Nephron (organoid): ENCODE data around the gene WASF2.
A peak's percentile ranks its signal among the peaks of the same experiment; 100 is the strongest.
"Not testable (repeated sequence)": the region's sequence is repeated elsewhere in the genome, so short reads cannot be mapped to it uniquely, and the experiment has no call there.

ENCODE experiments used
- H3K27ac Mint-ChIP-seq, 3 experiments: 2 replicates each; pipeline ENCODE4 v1.8.0; 2020; ENCODE audit warnings: mixed read lengths in 3 of 3, mild to moderate bottlenecking in 2 of 3, moderate library complexity in 1 of 3
- H3K27me3 Mint-ChIP-seq: 2 replicates; pipeline ENCODE4 v1.8.0; 2021; ENCODE audit warnings: low read depth, mild to moderate bottlenecking, moderate library complexity, mixed read lengths
- H3K36me3 Mint-ChIP-seq: 2 replicates; pipeline ENCODE4 v1.8.0; 2020; ENCODE audit warnings: low read depth, mixed read lengths
- H3K4me1 Mint-ChIP-seq: 2 replicates; pipeline ENCODE4 v1.8.0; 2020; ENCODE audit warnings: mixed read lengths
- H3K4me3 Mint-ChIP-seq, 3 experiments: 2 replicates each; pipeline ENCODE4 v1.8.0; 2020; ENCODE audit warnings: mild to moderate bottlenecking in 3 of 3, mixed read lengths in 3 of 3, moderate library complexity in 2 of 3
- H3K9me3 Mint-ChIP-seq: 2 replicates; pipeline ENCODE4 v1.8.0; 2020; ENCODE audit warnings: mixed read lengths
- CTCF ChIP-seq, 3 experiments: fragments of 200-600 bp; sonication (generic); IDR thresholded peaks; one replicate each; pipeline ENCODE4 v1.5.0; 2021; ENCODE audit warnings: antibody characterized with exemption in 3 of 3; ENCODE audit not compliant: unreplicated experiment in 3 of 3

Gene WASF2

DNA sequence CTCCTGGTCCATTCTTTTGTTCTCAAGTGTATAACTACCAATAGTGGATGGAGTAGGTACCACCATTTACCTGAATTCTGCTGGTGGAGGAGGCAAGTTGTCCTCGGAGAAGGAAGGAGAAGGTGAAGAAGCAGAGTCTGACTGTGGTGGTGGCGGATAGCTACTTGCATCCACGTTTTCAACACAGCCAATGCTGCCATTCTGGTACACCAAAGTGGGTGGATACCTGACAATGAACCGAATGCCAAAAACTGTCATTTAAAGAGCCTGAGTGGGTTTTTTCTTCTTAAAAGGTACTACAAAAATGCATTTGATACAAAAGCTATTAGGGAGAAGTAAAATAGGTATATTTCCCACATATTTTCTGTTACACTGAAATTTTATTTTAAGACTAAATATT, 77.5 kb downstream of the WASF2 start:
- Mint-ChIP-seq H3K27ac (no peak overlapping the region), H3K4me1 (peaks cover 27% of the 10 kb centered on the region), H3K36me3 (peaks cover 85% of the 10 kb centered on the region), H3K9me3 (no peaks in the 10 kb centered on the region), H3K4me3 (no peak overlapping the region), H3K27me3 (no peaks in the 10 kb centered on the region)
- no peak for TF ChIP-seq CTCF (IDR thresholded peaks at IDR 0.05; ENCODE audit: unreplicated experiment in 3 of 3)

DNA sequence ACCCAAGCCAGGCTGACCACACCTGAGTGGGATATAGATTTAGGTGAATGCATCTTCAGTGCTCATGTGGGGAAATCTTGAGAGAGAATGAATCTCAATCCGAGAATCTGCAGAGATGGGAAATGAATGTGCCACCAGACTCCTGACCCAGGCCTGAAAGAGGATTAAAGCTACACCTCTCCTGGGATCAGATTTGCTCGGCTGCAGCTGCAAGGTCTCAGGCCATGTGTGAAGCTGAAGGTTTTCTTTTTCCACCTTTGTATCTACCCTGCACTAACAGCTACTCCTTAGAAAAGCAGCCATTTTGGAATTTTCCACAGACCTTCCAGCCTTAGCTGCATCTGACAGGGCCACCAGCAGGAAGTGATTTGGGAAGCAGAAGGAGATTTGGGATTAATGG, 79.3 kb downstream of the WASF2 start:
- H3K27me3 Mint-ChIP-seq, result no peaks in the 10 kb centered on the region
- H3K9me3 Mint-ChIP-seq, result no peaks in the 10 kb centered on the region
- H3K4me1 Mint-ChIP-seq, result peaks cover 26% of the 10 kb centered on the region
- H3K27ac Mint-ChIP-seq, result peak overlapping the region in 2 of 3 experiments; percentile 9 to 22
- no peak for TF ChIP-seq CTCF (IDR thresholded peaks at IDR 0.05; ENCODE audit: unreplicated experiment in 3 of 3)
- H3K36me3 Mint-ChIP-seq, result peaks cover 75% of the 10 kb centered on the region
- H3K4me3 Mint-ChIP-seq, result no peak overlapping the region

GRCh38 chr1:27409669-27410068, 80.3 kb downstream of the WASF2 start:
- H3K9me3 Mint-ChIP-seq, result no peaks in the 10 kb centered on the region
- H3K27ac Mint-ChIP-seq, result no peak overlapping the region
- peaks cover 26% of the 10 kb centered on the region for H3K4me1 Mint-ChIP-seq
- no peak for TF ChIP-seq CTCF (IDR thresholded peaks at IDR 0.05; ENCODE audit: unreplicated experiment in 3 of 3)
- H3K27me3 Mint-ChIP-seq, result no peaks in the 10 kb centered on the region
- no peak overlapping the region for H3K4me3 Mint-ChIP-seq
- peaks cover 64% of the 10 kb centered on the region for H3K36me3 Mint-ChIP-seq

DNA sequence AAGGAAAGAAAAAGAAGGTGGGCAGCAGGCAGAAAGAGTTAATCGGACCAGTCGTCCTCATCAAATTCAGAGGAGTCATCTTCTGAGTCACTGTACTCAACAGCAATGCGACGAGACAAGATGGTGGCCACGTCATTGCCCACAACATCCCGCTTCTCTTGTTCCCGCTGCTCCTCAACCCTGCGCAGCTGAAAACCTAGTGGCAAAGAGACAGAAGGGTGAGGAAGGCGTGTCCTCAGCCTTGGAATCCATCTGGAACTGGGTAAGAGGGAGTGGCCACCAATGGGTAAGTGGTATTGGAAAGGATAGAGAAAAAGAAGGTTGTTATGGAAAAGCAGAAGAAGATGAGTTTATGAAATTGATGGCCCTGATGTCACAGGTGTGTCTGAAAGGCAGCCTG, 81.8 kb downstream of the WASF2 start:
- Mint-ChIP-seq H3K4me3 (no peak overlapping the region), H3K4me1 (peaks cover 42% of the 10 kb centered on the region), H3K9me3 (no peaks in the 10 kb centered on the region), H3K27ac (no peak overlapping the region), H3K36me3 (peaks cover 49% of the 10 kb centered on the region), H3K27me3 (no peaks in the 10 kb centered on the region)
- no peak for TF ChIP-seq CTCF (IDR thresholded peaks at IDR 0.05; ENCODE audit: unreplicated experiment in 3 of 3)

- H3K4me1 Mint-ChIP-seq, result peaks cover 51% of the 10 kb centered on the region
- not testable (repeated sequence) for H3K4me3 Mint-ChIP-seq, H3K27me3 Mint-ChIP-seq, H3K9me3 Mint-ChIP-seq
- peak overlapping the region; percentile 62 to 97 (median 93) for H3K27ac Mint-ChIP-seq
- peaks cover 39% of the 10 kb centered on the region for H3K36me3 Mint-ChIP-seq
Measured at GRCh38 chr1:27406791-27407190, 83.2 kb downstream of the WASF2 start.

DNA sequence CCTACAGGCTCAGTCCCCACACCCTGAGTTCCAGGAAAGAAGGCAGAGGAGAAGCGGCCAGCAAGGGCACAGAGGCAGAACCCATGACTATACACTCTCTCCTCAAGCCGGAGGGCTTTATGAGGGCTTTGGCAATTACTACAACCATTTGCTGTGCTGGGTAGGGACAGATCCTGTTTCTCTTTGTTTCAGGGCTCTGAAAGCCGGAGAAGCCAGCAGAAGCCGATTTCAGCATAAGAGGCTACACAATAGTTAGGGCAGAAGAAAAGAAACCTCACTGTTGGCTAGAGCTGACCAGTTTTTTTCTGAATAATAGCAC, 83.6 kb downstream of the WASF2 start:
- H3K36me3 Mint-ChIP-seq, result peaks cover 37% of the 10 kb centered on the region
- no peak for TF ChIP-seq CTCF (IDR thresholded peaks at IDR 0.05; ENCODE audit: unreplicated experiment in 3 of 3)
- no peaks in the 10 kb centered on the region for H3K9me3 Mint-ChIP-seq
- H3K27me3 Mint-ChIP-seq, result no peaks in the 10 kb centered on the region
- peak overlapping the region; percentile 93 to 99 (median 97) for H3K27ac Mint-ChIP-seq
- H3K4me3 Mint-ChIP-seq, result peak overlapping the region in 1 of 3 experiments; percentile 28
- H3K4me1 Mint-ChIP-seq, result peaks cover 55% of the 10 kb centered on the region
